ENCODE data around the gene MACROD2. TPM values are rescaled to one million over a fixed set of nuclear protein-coding genes. Genes with fewer than 3 reads are reported as not detected.
"Not testable (repeated sequence)": the region's sequence is repeated elsewhere in the genome, so short reads cannot be mapped to it uniquely, and the experiment has no call there.

Gene MACROD2
- polyA plus RNA-seq, 1 donor = 5.4 TPM

- H3K36me3 ChIP-seq (ENCODE audit: control insufficient read depth, insufficient read depth, low read length) = no peaks in the 10 kb centered on the region
- H3K4me1 ChIP-seq (ENCODE audit: control insufficient read depth, insufficient read depth, low read length) = no peaks in the 10 kb centered on the region
- no CpG with 5 or more reads among the region's 3 CpGs for WGBS (ENCODE audit: insufficient coverage, low lambda C conversion rate)
- H3K27me3 ChIP-seq (ENCODE audit: control insufficient read depth, insufficient read depth, low read length) = no peaks in the 10 kb centered on the region
- H3K9me3 ChIP-seq (ENCODE audit: control insufficient read depth, low read depth, low read length) = no peaks in the 10 kb centered on the region
- DNase-seq = no peak
- H3K4me3 ChIP-seq (ENCODE audit: low read length) = no peak overlapping the region
- H3K27ac ChIP-seq (ENCODE audit: low read length) = no peak overlapping the region
Measured at GRCh38 chr20:15535863-15536262, 1540.5 kb downstream of the MACROD2 start.

GRCh38 chr20:15537200-15537599 lies 1541.9 kb downstream of the MACROD2 start:
- H3K4me1 ChIP-seq (ENCODE audit: control insufficient read depth, insufficient read depth, low read length); H3K27ac ChIP-seq (ENCODE audit: low read length); H3K4me3 ChIP-seq (ENCODE audit: low read length); DNase-seq; H3K27me3 ChIP-seq (ENCODE audit: control insufficient read depth, insufficient read depth, low read length); H3K36me3 ChIP-seq (ENCODE audit: control insufficient read depth, insufficient read depth, low read length); H3K9me3 ChIP-seq (ENCODE audit: control insufficient read depth, low read depth, low read length): not testable (repeated sequence)
- no CpG with 5 or more reads among the region's 1 CpG for WGBS (ENCODE audit: insufficient coverage, low lambda C conversion rate)

GRCh38 chr20:15542655-15543054 lies 1547.3 kb downstream of the MACROD2 start:
- Histone ChIP-seq H3K36me3 (ENCODE audit: control insufficient read depth, insufficient read depth, low read length) (no peaks in the 10 kb centered on the region), H3K4me3 (ENCODE audit: low read length) (no peak overlapping the region), H3K4me1 (ENCODE audit: control insufficient read depth, insufficient read depth, low read length) (no peaks in the 10 kb centered on the region), H3K27ac (ENCODE audit: low read length) (no peak overlapping the region), H3K9me3 (ENCODE audit: control insufficient read depth, low read depth, low read length) (no peaks in the 10 kb centered on the region), H3K27me3 (ENCODE audit: control insufficient read depth, insufficient read depth, low read length) (no peaks in the 10 kb centered on the region)
- no peak for DNase-seq
- WGBS (ENCODE audit: insufficient coverage, low lambda C conversion rate) = no CpG with 5 or more reads among the region's 5 CpGs

GRCh38 chr20:15544742-15545141 lies 1549.4 kb downstream of the MACROD2 start:
- Histone ChIP-seq H3K27me3 (ENCODE audit: control insufficient read depth, insufficient read depth, low read length) (no peaks in the 10 kb centered on the region), H3K4me1 (ENCODE audit: control insufficient read depth, insufficient read depth, low read length) (no peaks in the 10 kb centered on the region), H3K4me3 (ENCODE audit: low read length) (no peak overlapping the region), H3K9me3 (ENCODE audit: control insufficient read depth, low read depth, low read length) (no peaks in the 10 kb centered on the region), H3K27ac (ENCODE audit: low read length) (no peak overlapping the region), H3K36me3 (ENCODE audit: control insufficient read depth, insufficient read depth, low read length) (no peaks in the 10 kb centered on the region)
- no CpG with 5 or more reads among the region's 2 CpGs for WGBS (ENCODE audit: insufficient coverage, low lambda C conversion rate)
- no peak for DNase-seq

DNA sequence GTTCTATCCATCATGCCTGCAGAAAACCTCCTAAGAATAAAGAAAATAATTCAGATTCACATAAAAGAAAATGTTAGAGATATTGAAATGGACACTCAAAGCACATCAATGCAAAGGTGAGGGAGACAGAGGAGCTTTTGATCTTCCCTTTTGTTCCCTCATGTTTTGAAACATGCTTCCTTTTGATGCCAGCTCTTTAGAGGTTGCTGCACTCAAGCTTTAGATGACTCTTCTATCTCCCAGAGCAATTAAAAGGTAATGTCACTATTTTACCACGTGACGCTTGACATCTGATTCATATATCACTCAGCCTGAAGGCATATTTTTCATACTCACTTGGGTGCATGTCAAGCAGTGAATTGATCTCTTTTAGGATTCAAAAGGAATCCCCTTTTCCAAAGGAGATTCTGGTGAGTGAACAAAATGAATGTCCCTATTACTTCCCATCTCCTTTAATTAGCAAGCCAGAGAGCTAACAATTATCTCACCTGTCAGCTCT lies 1551.3 kb downstream of the MACROD2 start:
- H3K9me3 ChIP-seq (ENCODE audit: control insufficient read depth, low read depth, low read length) = peaks cover 2% of the 10 kb centered on the region
- no peak overlapping the region for H3K4me3 ChIP-seq (ENCODE audit: low read length)
- H3K27ac ChIP-seq (ENCODE audit: low read length) = no peak overlapping the region
- 67% methylated on average over 2 of the region's 2 CpGs for WGBS (ENCODE audit: insufficient coverage, low lambda C conversion rate)
- no peaks in the 10 kb centered on the region for H3K4me1 ChIP-seq (ENCODE audit: control insufficient read depth, insufficient read depth, low read length)
- no peak for DNase-seq
- H3K27me3 ChIP-seq (ENCODE audit: control insufficient read depth, insufficient read depth, low read length) = no peaks in the 10 kb centered on the region
- no peaks in the 10 kb centered on the region for H3K36me3 ChIP-seq (ENCODE audit: control insufficient read depth, insufficient read depth, low read length)

GRCh38 chr20:15547119-15547518 lies 1551.8 kb downstream of the MACROD2 start:
- Histone ChIP-seq H3K27me3 (ENCODE audit: control insufficient read depth, insufficient read depth, low read length) (no peaks in the 10 kb centered on the region), H3K36me3 (ENCODE audit: control insufficient read depth, insufficient read depth, low read length) (no peaks in the 10 kb centered on the region), H3K27ac (ENCODE audit: low read length) (no peak overlapping the region), H3K4me3 (ENCODE audit: low read length) (no peak overlapping the region), H3K9me3 (ENCODE audit: control insufficient read depth, low read depth, low read length) (peaks cover 3% of the 10 kb centered on the region), H3K4me1 (ENCODE audit: control insufficient read depth, insufficient read depth, low read length) (no peaks in the 10 kb centered on the region)
- DNase-seq = no peak
- WGBS (ENCODE audit: insufficient coverage, low lambda C conversion rate) = 90% methylated on average over 2 of the region's 3 CpGs

- Histone ChIP-seq H3K27ac (ENCODE audit: low read length) (no peak overlapping the region), H3K36me3 (ENCODE audit: control insufficient read depth, insufficient read depth, low read length) (no peaks in the 10 kb centered on the region), H3K4me1 (ENCODE audit: control insufficient read depth, insufficient read depth, low read length) (no peaks in the 10 kb centered on the region), H3K9me3 (ENCODE audit: control insufficient read depth, low read depth, low read length) (peaks cover 3% of the 10 kb centered on the region), H3K4me3 (ENCODE audit: low read length) (no peak overlapping the region), H3K27me3 (ENCODE audit: control insufficient read depth, insufficient read depth, low read length) (no peaks in the 10 kb centered on the region)
- no peak for DNase-seq
- 92% methylated on average over 1 of the region's 2 CpGs for WGBS (ENCODE audit: insufficient coverage, low lambda C conversion rate)
Measured at GRCh38 chr20:15550116-15550870, 1555.0 kb downstream of the MACROD2 start.

GRCh38 chr20:15555913-15556312 lies 1560.6 kb downstream of the MACROD2 start:
- H3K4me1 ChIP-seq (ENCODE audit: control insufficient read depth, insufficient read depth, low read length) = no peaks in the 10 kb centered on the region
- no peak overlapping the region for H3K27ac ChIP-seq (ENCODE audit: low read length)
- H3K36me3 ChIP-seq (ENCODE audit: control insufficient read depth, insufficient read depth, low read length) = no peaks in the 10 kb centered on the region
- whole genome bisulfite sequencing (ENCODE audit: insufficient coverage, low lambda C conversion rate) = 20% methylated on average over 1 of the region's 2 CpGs
- no peak overlapping the region for H3K4me3 ChIP-seq (ENCODE audit: low read length)
- H3K27me3 ChIP-seq (ENCODE audit: control insufficient read depth, insufficient read depth, low read length) = no peaks in the 10 kb centered on the region
- no peak for DNase-seq
- H3K9me3 ChIP-seq (ENCODE audit: control insufficient read depth, low read depth, low read length) = peaks cover 3% of the 10 kb centered on the region

DNA sequence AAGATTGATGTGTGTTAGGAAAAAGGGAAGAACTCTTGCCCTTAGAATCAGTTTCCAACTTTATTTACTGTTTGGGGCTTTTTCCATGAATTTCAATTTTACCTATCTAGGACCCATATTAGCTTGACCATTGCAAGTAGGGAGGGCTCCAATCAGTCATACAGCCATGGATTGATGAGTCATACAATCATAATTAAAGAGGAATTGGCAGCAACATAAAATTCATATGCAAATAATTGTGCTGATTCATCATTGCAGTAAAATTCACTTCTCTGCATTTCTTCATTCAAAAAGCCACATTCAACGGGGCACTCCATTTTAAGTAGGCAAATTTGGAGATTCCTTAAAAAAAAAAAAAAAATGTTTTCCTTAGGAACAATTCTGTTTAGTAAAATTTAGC lies 1561.6 kb downstream of the MACROD2 start:
- no peaks in the 10 kb centered on the region for H3K9me3 ChIP-seq (ENCODE audit: control insufficient read depth, low read depth, low read length)
- H3K4me3 ChIP-seq (ENCODE audit: low read length) = no peak overlapping the region
- H3K36me3 ChIP-seq (ENCODE audit: control insufficient read depth, insufficient read depth, low read length) = no peaks in the 10 kb centered on the region
- H3K27ac ChIP-seq (ENCODE audit: low read length) = no peak overlapping the region
- no peaks in the 10 kb centered on the region for H3K27me3 ChIP-seq (ENCODE audit: control insufficient read depth, insufficient read depth, low read length)
- DNase-seq = no peak
- 100% methylated on average over 1 of the region's 1 CpG for WGBS (ENCODE audit: insufficient coverage, low lambda C conversion rate)
- no peaks in the 10 kb centered on the region for H3K4me1 ChIP-seq (ENCODE audit: control insufficient read depth, insufficient read depth, low read length)

DNA sequence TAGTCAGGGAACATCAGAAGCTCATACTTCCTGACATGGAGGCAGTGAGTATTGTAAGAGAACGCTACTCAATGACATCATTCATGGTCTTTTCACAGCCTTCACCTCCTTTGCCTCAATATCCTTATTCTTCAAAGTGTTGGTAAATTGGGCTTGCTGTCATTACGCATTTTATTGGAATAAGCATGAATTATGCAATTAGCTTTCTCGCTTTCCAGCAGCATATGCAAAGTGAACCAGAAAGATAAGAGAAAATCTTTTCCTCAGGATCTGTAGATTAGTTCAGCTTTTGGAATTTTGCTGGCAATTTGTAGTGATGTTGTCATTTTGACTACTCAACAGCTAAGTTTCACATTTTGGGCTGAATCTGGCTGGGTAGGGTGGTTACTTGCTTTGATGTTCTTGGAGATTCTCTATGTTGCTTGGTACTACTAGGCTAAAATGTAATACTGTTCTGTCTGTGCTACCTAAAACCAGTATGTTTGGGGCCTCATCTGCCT lies 1565.8 kb downstream of the MACROD2 start:
- no CpG with 5 or more reads among the region's 3 CpGs for WGBS (ENCODE audit: insufficient coverage, low lambda C conversion rate)
- Histone ChIP-seq H3K9me3 (ENCODE audit: control insufficient read depth, low read depth, low read length) (no peaks in the 10 kb centered on the region), H3K4me1 (ENCODE audit: control insufficient read depth, insufficient read depth, low read length) (peaks cover 2% of the 10 kb centered on the region), H3K27me3 (ENCODE audit: control insufficient read depth, insufficient read depth, low read length) (no peaks in the 10 kb centered on the region), H3K36me3 (ENCODE audit: control insufficient read depth, insufficient read depth, low read length) (no peaks in the 10 kb centered on the region), H3K27ac (ENCODE audit: low read length) (no peak overlapping the region), H3K4me3 (ENCODE audit: low read length) (no peak overlapping the region)
- no peak for DNase-seq
